Chondrocyte (in vitro differentiated cells): ENCODE data around the gene ASZ1. TPM values are rescaled to one million over a fixed set of nuclear protein-coding genes. Genes with fewer than 3 reads are reported as not detected.
"Not testable (repeated sequence)": the region's sequence is repeated elsewhere in the genome, so short reads cannot be mapped to it uniquely, and the experiment has no call there.

Source experiments
- DNase-seq: peaks from one replicate; pipeline ENCODE4 v3.0.0; 2021; ENCODE audit warnings: mixed read lengths, low spot score
- H3K27ac Mint-ChIP-seq: one replicate; pipeline ENCODE4 v1.8.0; 2021; ENCODE audit warnings: mild to moderate bottlenecking, moderate library complexity, mixed read lengths; ENCODE audit not compliant: unreplicated experiment
- H3K27me3 Mint-ChIP-seq: 2 replicates; pipeline ENCODE4 v1.8.0; 2021; ENCODE audit warnings: low read depth, mixed read lengths
- H3K36me3 Mint-ChIP-seq: 2 replicates; pipeline ENCODE4 v1.8.0; 2021; ENCODE audit warnings: low read depth, mixed read lengths
- H3K4me1 Mint-ChIP-seq: 2 replicates; pipeline ENCODE4 v1.8.0; 2021; ENCODE audit warnings: low read depth, mild to moderate bottlenecking, mixed read lengths
- H3K4me3 Mint-ChIP-seq: one replicate; pipeline ENCODE4 v1.8.0; 2021; ENCODE audit warnings: mild to moderate bottlenecking, moderate library complexity, mixed read lengths; ENCODE audit not compliant: unreplicated experiment
- H3K9me3 Mint-ChIP-seq: 2 replicates; pipeline ENCODE4 v1.8.0; 2021; ENCODE audit warnings: low read depth, mixed read lengths
- long read RNA-seq: library from polyadenylated mRNA; stranded (forward); transcript quantifications from one replicate; pipeline ENCODE4 v2.0.0, GENCODE V29; 2021
- total RNA-seq: library from RNA; stranded (reverse); gene quantifications from 3 replicates; pipeline ENCODE4 v1.2.1, GENCODE V29; 2021
- TF ChIP-seq, protein P1 (sequence below): fragments of 200-600 bp; sonication (generic); IDR thresholded peaks from 2 replicates; pipeline ENCODE4 v1.5.0; 2021; ENCODE audit warnings: antibody characterized with exemption, mild to moderate bottlenecking, moderate library complexity

The ASZ1 gene, protein sequence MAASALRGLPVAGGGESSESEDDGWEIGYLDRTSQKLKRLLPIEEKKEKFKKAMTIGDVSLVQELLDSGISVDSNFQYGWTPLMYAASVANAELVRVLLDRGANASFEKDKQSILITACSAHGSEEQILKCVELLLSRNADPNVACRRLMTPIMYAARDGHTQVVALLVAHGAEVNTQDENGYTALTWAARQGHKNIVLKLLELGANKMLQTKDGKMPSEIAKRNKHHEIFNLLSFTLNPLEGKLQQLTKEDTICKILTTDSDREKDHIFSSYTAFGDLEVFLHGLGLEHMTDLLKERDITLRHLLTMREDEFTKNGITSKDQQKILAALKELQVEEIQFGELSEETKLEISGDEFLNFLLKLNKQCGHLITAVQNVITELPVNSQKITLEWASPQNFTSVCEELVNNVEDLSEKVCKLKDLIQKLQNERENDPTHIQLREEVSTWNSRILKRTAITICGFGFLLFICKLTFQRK
- total RNA-seq = not detected in 3 replicates
- long read RNA-seq = 0 reads

- Mint-ChIP-seq H3K4me3 (no peak within 1 kb of the TSS), H3K4me1 (no peaks in the 10 kb centered on the region), H3K9me3 (no peaks in the 10 kb centered on the region), H3K36me3 (no peaks in the 10 kb centered on the region), H3K27ac (no peak within 1 kb of the TSS), H3K27me3 (peaks cover 12% of the 10 kb centered on the region)
- TF ChIP-seq, protein P1, sequence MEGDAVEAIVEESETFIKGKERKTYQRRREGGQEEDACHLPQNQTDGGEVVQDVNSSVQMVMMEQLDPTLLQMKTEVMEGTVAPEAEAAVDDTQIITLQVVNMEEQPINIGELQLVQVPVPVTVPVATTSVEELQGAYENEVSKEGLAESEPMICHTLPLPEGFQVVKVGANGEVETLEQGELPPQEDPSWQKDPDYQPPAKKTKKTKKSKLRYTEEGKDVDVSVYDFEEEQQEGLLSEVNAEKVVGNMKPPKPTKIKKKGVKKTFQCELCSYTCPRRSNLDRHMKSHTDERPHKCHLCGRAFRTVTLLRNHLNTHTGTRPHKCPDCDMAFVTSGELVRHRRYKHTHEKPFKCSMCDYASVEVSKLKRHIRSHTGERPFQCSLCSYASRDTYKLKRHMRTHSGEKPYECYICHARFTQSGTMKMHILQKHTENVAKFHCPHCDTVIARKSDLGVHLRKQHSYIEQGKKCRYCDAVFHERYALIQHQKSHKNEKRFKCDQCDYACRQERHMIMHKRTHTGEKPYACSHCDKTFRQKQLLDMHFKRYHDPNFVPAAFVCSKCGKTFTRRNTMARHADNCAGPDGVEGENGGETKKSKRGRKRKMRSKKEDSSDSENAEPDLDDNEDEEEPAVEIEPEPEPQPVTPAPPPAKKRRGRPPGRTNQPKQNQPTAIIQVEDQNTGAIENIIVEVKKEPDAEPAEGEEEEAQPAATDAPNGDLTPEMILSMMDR = no peak
- DNase-seq = no peak
Observed at GRCh38 chr7:117427258-117427701, at the start of gene ASZ1. ASZ1 (minus strand) TSS chr7:117427493; CDS start chr7:117427460, 33 bp downstream.

- TF ChIP-seq, protein P1 = no peak
- Mint-ChIP-seq H3K27ac (no peak overlapping the region), H3K4me1 (peaks cover 12% of the 10 kb centered on the region), H3K27me3 (peaks cover 51% of the 10 kb centered on the region), H3K9me3 (no peaks in the 10 kb centered on the region), H3K36me3 (no peaks in the 10 kb centered on the region), H3K4me3 (no peak overlapping the region)
- DNase-seq = no peak
Observed at GRCh38 chr7:117476557-117477215, 49.4 kb upstream of the ASZ1 start.

GRCh38 chr7:117472335-117472734 lies 45.0 kb upstream of the ASZ1 start:
- peaks cover 33% of the 10 kb centered on the region for H3K27me3 Mint-ChIP-seq
- TF ChIP-seq, protein P1 = no peak

GRCh38 chr7:117470777-117471176 lies 43.5 kb upstream of the ASZ1 start:
- Mint-ChIP-seq H3K4me1 (no peaks in the 10 kb centered on the region), H3K4me3 (no peak overlapping the region), H3K9me3 (no peaks in the 10 kb centered on the region), H3K36me3 (no peaks in the 10 kb centered on the region), H3K27me3 (peaks cover 27% of the 10 kb centered on the region), H3K27ac (no peak overlapping the region)
- no peak for DNase-seq
- TF ChIP-seq, protein P1 = no peak

More at GRCh38 chr7:117472335-117472734, 45.0 kb upstream of the ASZ1 start:
- DNase-seq = no peak
- Mint-ChIP-seq H3K4me3 (no peak overlapping the region), H3K36me3 (no peaks in the 10 kb centered on the region), H3K9me3 (no peaks in the 10 kb centered on the region), H3K27ac (no peak overlapping the region), H3K4me1 (no peaks in the 10 kb centered on the region)

- H3K27me3 Mint-ChIP-seq = peaks cover 14% of the 10 kb centered on the region
- no peak for DNase-seq
- H3K4me3 Mint-ChIP-seq = no peak overlapping the region
- peaks cover 1% of the 10 kb centered on the region for H3K36me3 Mint-ChIP-seq
- TF ChIP-seq, protein P1 = no peak
- H3K27ac Mint-ChIP-seq = no peak overlapping the region
- H3K9me3 Mint-ChIP-seq = no peaks in the 10 kb centered on the region
- H3K4me1 Mint-ChIP-seq = no peaks in the 10 kb centered on the region
Observed at GRCh38 chr7:117468174-117468573, 40.9 kb upstream of the ASZ1 start.

- H3K4me3 Mint-ChIP-seq, H3K27ac Mint-ChIP-seq, H3K4me1 Mint-ChIP-seq, DNase-seq, H3K36me3 Mint-ChIP-seq, H3K27me3 Mint-ChIP-seq, H3K9me3 Mint-ChIP-seq: not testable (repeated sequence)
Observed at GRCh38 chr7:117460815-117461214, 33.5 kb upstream of the ASZ1 start.
